Measurements from ENCODE around the gene NKPD1.

NKPD1 gene

DNA sequence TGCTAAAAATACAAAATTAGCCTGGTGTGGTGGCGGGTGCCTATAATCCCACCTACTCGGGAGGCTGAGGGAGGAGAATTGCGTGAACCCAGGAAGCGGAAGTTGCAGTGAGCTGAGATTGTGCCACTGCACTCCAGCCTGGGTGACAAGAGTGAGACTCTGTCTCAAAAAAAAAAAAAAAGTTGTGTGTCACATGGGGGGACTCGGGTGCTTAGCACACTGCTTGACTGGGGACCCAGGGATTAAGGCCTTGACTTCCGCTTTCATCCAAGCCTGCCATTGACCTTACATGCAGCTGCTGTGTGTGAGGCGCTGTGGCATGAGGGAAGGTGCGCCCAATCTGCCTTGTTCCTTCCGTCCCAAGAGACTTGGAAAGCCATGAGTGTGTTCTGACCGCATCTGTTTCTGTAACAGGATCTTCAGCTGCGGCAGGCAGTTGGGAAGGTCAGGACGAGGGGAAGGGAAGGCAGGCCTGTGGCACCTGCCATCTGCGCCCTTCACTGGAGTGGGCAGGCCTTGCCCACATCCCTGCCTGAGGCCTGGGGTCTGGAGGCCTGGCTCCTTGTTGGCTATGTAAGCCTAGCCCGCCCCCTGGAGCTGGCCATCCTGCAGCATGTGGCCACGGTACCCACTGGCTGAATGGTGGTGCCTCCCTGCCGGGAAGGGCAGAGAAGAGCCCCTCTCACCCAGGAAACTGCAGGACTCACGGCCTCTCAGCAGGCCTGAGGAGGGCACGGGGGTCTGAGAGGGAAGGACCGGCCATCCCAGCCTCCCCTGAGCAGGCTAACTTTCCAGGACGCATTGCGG is 44.8 kb downstream of the NKPD1 start:
- DNase-seq (ENCODE audit: low read depth) = no peak

DNA sequence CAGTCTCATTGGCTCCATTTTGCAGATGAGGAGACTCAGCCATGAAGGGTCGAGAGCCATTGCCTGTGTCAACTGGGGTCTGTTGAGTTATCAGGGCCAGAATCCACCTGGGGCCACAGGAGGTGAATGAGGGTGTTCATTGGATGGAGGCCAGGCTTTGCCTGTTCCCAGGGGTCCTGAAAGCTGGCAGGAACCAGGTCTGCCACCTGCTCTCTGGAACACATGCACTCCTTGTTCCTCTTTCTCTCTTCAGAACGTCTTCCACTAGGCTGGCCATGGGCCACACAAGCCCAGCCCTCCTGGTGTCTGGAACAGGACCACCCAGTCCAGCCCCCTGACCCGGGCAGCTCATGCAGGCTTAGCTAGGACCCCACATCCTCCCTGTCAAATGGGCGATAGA is 46.7 kb downstream of the NKPD1 start:
- no peak for DNase-seq (ENCODE audit: low read depth)

DNA sequence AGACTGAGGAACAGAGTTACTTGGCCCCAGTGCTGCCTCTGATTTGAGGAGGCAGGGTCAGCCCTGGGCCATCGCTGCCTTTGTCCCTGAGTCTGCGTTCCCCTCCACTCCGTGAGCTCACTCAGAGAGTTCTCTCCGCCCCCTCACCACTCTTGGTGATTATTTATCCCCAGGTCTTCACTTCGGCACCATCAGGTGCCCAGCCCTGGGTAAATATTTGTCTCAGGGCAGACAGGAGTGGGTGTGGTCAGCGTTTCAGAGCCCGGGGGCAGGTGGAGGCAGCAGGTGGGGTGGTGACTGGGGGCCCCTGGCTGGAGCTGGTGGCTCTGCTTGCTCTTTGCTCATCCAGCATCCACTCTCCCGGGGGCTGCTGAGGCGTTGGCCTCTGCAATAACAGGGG is 47.2 kb downstream of the NKPD1 start:
- DNase-seq (ENCODE audit: low read depth) = no peak

DNA sequence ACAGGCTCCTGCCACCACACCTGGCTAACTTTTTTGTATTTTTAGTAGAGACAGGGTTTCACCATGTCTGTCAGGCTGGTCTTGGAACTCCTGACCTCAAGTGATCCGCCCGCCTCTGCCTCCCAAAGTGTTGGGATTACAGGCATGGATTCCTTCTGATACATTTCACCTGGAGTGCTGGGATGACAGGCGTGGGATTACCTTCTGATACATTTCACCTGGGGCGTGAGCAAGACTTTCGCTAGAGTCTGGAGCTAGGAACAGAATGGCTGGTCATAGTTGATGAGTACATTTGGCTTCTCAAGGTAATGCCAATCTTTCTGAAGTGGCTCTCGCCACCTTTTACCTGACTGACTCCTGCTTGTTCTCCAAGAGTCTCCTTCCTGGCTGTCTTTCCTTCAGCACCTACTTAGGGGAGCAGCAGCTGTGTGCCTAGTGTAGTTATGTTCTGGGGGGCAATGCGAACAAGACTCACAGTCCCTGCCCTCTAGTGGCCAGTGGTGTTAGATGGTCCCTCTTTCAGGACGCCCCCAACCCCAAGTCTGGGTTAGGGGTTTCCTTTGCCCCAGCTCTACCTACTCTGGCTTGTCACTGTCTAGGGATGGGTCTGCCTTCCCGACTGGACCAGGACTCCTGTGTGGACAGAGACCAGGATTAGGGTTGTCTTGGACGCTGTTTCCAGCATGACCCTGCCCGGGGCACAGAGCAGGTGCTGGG is 48.5 kb downstream of the NKPD1 start:
- DNase-seq (ENCODE audit: low read depth) = no peak
